ENCODE data around the gene DMPK. TPM values are rescaled to one million over a fixed set of nuclear protein-coding genes. Genes with fewer than 3 reads are reported as not detected.

The DMPK gene
- total and polyA plus RNA-seq, 2 of the 4 experiments (the other 2 are of a cell fraction): 7.9 to 50.7 TPM

GRCh38 chr19:45805719-45806118 is 23.4 kb upstream of the DMPK start:
- intact Hi-C loops (cut with micrococcal nuclease): no loop called here
- Histone ChIP-seq H3K18ac (ENCODE audit: low read depth, low read length) (peak overlapping the region; percentile 58; the same call in 1 of the 2 replicates), H4K20me1 (ENCODE audit: insufficient read depth, low read length) (no peaks in the 10 kb centered on the region), H3K9me1 (ENCODE audit: insufficient read depth, low read length) (peaks cover 7% of the 10 kb centered on the region), H3K9me3 (ENCODE audit: control insufficient read depth, insufficient read depth, low read length) (peaks cover 4% of the 10 kb centered on the region), H3K23ac (ENCODE audit: low read depth, low read length) (0 out of 2 replicates have a peak overlapping the region, but pooled peaks have one; percentile 42), H3K79me1 (ENCODE audit: low read depth in 1 of 2, low read length in 2 of 2) (no peaks in the 10 kb centered on the region), H3K4me1 (ENCODE audit: control insufficient read depth, insufficient read depth, low read length) (peaks cover 10% of the 10 kb centered on the region), H2BK5ac (ENCODE audit: low read depth, low read length, poor library complexity, severe bottlenecking) (no peak overlapping the region), H2AK9ac (replicated peaks; ENCODE audit: low read depth, low read length, poor library complexity) (peak overlapping the region; percentile 77), H4K5ac (ENCODE audit: low read depth, low read length) (no peak overlapping the region), H2AFZ (replicated peaks; ENCODE audit: low read length, poor library complexity) (peak overlapping the region; percentile 9), H3K9ac (ENCODE audit: low read depth, low read length) (no peak overlapping the region), H3K36me3 (ENCODE audit: control insufficient read depth, insufficient read depth, low read length) (no peaks in the 10 kb centered on the region), H3K14ac (replicated peaks; ENCODE audit: low read depth, low read length) (peak overlapping the region; percentile 25; the same call in 1 of the 2 replicates), H3K4me3 (ENCODE audit: insufficient read depth, low read depth, low read length) (no peak overlapping the region), H2AK5ac (ENCODE audit: low read depth, low read length) (peak overlapping the region; percentile 86; the same call in 1 of the 2 replicates), H2BK20ac (ENCODE audit: low read depth, low read length) (peak overlapping the region; percentile 72; the same call in 1 of the 2 replicates), H3K56ac (ENCODE audit: extremely low read depth, insufficient read depth, low read length) (no peak overlapping the region), H4K91ac (ENCODE audit: insufficient read depth, low read depth, low read length) (peak overlapping the region; percentile 50), H2BK120ac (ENCODE audit: low read depth, low read length) (peak overlapping the region; percentile 72; the same call in 1 of the 2 replicates), H2BK15ac (ENCODE audit: low read depth, low read length) (peak overlapping the region; percentile 67), H4K8ac (ENCODE audit: low read depth in 2 of 2, low read length in 2 of 2) (peak overlapping the region in 1 of 2 experiments; percentile 82; a peak in 2 of 4 replicates), H3K27me3 (ENCODE audit: control insufficient read depth, insufficient read depth, low read length) (no peaks in the 10 kb centered on the region), H3K4me2 (ENCODE audit: low read depth, low read length) (no peak overlapping the region), H3K27ac (ENCODE audit: insufficient read depth, low read length) (no peak overlapping the region), H3K4ac (ENCODE audit: low read depth, low read length) (peak overlapping the region; percentile 87)
- no peak for DNase-seq
- POLR2A ChIA-PET (ENCODE audit: unreplicated experiment): no interaction called here
- CTCF ChIA-PET: no interaction called here
- in situ Hi-C loops (cut with MboI; ENCODE audit: low sequenced_read_pairs): no loop called here
- ATAC-seq (ENCODE audit: low read depth): no peak
- no peak for TF ChIP-seq BHLHE40 (IDR thresholded peaks at IDR 0.05; ENCODE audit: low read depth, low read length)
- TF ChIP-seq RCOR1 (IDR thresholded peaks at IDR 0.05; ENCODE audit: insufficient replicate concordance, low read length): peak; percentile 80
- dilution Hi-C loops (cut with HindIII; ENCODE audit: low sequenced_read_pairs, unreplicated experiment): no loop called here
- no TSS peak for BruUV-seq (replicated peaks)
